ENCODE data around the gene PRMT1. TPM values are rescaled to one million over a fixed set of nuclear protein-coding genes. Genes with fewer than 3 reads are reported as not detected.

The PRMT1 gene
- total RNA-seq, 1 experiment from 2014 or later = 536 TPM

DNA sequence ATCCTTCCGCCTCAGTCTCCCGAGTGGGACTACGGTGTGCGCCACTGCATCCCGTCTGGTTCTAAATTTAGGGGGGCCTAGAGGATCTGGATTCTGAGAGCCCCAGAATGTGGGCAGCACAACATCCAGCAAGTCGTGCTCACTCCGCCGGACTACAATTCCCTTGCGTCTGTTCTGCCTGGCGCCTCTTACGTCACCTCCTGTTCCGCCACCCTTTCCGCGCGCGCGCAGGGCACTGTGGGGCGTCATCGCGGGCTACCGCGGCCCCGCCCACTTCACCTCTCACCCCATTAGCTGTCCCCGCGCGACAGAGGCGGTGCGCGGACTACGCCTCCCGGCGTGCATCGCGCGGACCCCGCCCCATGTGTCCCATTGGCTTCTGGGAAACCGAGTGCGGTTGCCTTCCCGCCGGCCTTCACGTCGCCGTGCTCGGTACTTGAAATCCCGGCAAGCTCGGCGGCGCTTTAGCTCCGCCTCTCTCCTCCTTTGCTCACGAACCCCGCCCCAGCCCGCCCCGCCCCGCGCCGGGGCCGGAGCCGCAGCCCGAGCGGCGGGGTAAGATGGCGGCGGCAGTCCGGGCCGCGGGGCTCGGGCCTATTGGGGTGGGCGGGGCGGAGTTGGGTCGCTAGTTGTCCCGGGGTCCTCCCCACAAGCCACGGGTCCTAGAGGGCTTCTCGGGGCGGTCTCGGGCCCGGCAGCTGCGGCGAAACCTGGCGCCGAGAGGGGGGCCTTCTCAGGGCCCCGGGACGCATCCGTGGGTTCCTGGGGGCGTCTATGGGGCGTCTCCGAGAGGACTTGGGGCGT, 35.2 kb upstream of the PRMT1 start, which contains the start of gene SCAF1:
SCAF1 (plus strand) TSS at position 522 of the 804 bp plus-strand sequence. CDS start 2,818 bp downstream, outside the sequence.
- no TSS peak for BruUV-seq (replicated peaks)
- ChIA-PET POLR2A (ENCODE audit: low non-redundant PET) (interaction anchor here (0.7 kb wide), 1 partner anchor 35 kb away, joined by 5 read pairs; the partner anchor contains the start of gene PRMT1), CTCF (interaction anchor here (0.5 to 0.6 kb wide), 2 partner anchors 81 to 458 kb away, joined by 3 to 6 read pairs; no protein-coding TSS in a partner anchor)
- DNase-seq (ENCODE audit: low spot score) = peak; percentile 100
- Histone ChIP-seq H3K4me3 (ENCODE audit: low read depth, low read length, poor library complexity, severe bottlenecking) (peak within 1 kb of the TSS; percentile 82), H3K27ac (ENCODE audit: low read depth, low read length, poor library complexity, severe bottlenecking) (peak within 1 kb of the TSS; percentile 98), H3K27me3 (replicated peaks; ENCODE audit: insufficient read depth, low read depth, low read length, poor library complexity) (no peaks in the 10 kb centered on the region), H3K36me3 (ENCODE audit: insufficient read depth, low read length, poor library complexity, severe bottlenecking) (peaks cover 20% of the 10 kb centered on the region), H3K4me1 (ENCODE audit: insufficient read depth, low read length, poor library complexity, severe bottlenecking) (peaks cover 40% of the 10 kb centered on the region), H3K9me3 (ENCODE audit: low read depth, low read length, poor library complexity, severe bottlenecking) (no peaks in the 10 kb centered on the region)
- intact Hi-C loops (cut with micrococcal nuclease; ENCODE audit: unreplicated experiment) = loop anchor here (2.0 kb wide), 1 partner anchor 49 kb away; no protein-coding TSS in a partner anchor
- TF ChIP-seq, protein P1, sequence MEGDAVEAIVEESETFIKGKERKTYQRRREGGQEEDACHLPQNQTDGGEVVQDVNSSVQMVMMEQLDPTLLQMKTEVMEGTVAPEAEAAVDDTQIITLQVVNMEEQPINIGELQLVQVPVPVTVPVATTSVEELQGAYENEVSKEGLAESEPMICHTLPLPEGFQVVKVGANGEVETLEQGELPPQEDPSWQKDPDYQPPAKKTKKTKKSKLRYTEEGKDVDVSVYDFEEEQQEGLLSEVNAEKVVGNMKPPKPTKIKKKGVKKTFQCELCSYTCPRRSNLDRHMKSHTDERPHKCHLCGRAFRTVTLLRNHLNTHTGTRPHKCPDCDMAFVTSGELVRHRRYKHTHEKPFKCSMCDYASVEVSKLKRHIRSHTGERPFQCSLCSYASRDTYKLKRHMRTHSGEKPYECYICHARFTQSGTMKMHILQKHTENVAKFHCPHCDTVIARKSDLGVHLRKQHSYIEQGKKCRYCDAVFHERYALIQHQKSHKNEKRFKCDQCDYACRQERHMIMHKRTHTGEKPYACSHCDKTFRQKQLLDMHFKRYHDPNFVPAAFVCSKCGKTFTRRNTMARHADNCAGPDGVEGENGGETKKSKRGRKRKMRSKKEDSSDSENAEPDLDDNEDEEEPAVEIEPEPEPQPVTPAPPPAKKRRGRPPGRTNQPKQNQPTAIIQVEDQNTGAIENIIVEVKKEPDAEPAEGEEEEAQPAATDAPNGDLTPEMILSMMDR (conservative IDR thresholded peaks at IDR 0.05; ENCODE audit: low read depth, low read length) = no peak
- TF ChIP-seq EZH2 (IDR thresholded peaks at IDR 0.05; ENCODE audit: borderline replicate concordance, low read depth, low read length, poor library complexity, severe bottlenecking) = no peak

DNA sequence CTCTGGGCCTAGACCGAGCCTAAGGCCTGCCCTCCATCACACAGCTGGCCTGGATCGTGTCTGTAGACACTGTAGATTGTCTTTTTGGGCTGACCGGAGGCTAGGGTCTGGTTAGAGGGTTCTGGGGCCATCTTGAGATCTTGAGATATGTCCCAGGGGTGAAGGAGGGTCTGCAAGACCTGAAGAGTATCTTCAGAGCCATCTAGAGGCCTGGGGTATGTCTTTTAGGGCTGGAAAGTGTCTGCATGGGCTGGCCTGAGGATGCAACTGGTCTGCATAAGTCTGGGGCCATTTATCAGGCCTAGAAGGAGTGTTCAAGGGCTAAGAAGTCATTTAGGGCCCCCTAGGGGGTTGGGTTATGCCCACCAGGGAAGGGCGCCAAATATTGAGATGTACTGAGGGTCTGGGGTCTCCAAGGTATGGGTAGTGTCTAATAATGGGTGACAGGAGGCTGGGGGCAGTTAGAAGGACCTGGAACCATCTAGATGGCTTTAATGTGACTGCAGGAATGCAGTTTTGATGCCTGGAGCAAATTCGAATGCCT, 34.5 kb upstream of the PRMT1 start:
- TF ChIP-seq, protein P1 (conservative IDR thresholded peaks at IDR 0.05; ENCODE audit: low read depth, low read length) = no peak
- no peak for TF ChIP-seq EZH2 (IDR thresholded peaks at IDR 0.05; ENCODE audit: borderline replicate concordance, low read depth, low read length, poor library complexity, severe bottlenecking)
- no peaks in the 10 kb centered on the region for H3K9me3 ChIP-seq (ENCODE audit: low read depth, low read length, poor library complexity, severe bottlenecking)
- no peaks in the 10 kb centered on the region for H3K27me3 ChIP-seq (replicated peaks; ENCODE audit: insufficient read depth, low read depth, low read length, poor library complexity)
- peak overlapping the region; percentile 82 for H3K4me3 ChIP-seq (ENCODE audit: low read depth, low read length, poor library complexity, severe bottlenecking)
- intact Hi-C loops (cut with micrococcal nuclease; ENCODE audit: unreplicated experiment) = no loop called here
- BruUV-seq (replicated peaks) = no TSS peak
- CTCF ChIA-PET = interaction anchor here (0.5 kb wide), 2 partner anchors 66 to 82 kb away, joined by 3 to 8 read pairs; no protein-coding TSS in a partner anchor
- peak; percentile 37 for DNase-seq (ENCODE audit: low spot score)
- H3K36me3 ChIP-seq (ENCODE audit: insufficient read depth, low read length, poor library complexity, severe bottlenecking) = peaks cover 25% of the 10 kb centered on the region
- H3K27ac ChIP-seq (ENCODE audit: low read depth, low read length, poor library complexity, severe bottlenecking) = peak overlapping the region; percentile 96
- POLR2A ChIA-PET (ENCODE audit: low non-redundant PET) = no interaction called here
- peaks cover 38% of the 10 kb centered on the region for H3K4me1 ChIP-seq (ENCODE audit: insufficient read depth, low read length, poor library complexity, severe bottlenecking)

DNA sequence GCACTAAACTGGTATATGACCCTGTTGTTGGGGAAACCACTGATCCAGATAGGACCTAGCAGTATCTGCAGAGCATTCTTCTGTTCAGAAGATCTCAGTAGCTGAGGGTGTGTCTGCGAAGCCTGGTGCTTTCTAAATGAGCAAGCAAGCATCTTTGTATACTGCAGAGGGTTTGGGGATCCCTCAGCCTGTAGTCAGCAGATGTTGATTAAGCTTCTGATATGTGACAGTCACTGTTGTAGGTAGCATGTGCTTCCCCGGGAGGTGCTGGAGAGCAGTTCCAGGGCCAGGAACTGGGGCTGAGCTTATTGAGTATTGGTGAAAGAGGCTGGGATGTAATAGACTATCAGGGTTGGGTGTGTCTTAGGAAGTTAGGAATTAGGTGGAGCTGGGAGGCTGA, 33.6 kb upstream of the PRMT1 start:
- H3K4me1 ChIP-seq (ENCODE audit: insufficient read depth, low read length, poor library complexity, severe bottlenecking) = peaks cover 30% of the 10 kb centered on the region
- no peaks in the 10 kb centered on the region for H3K9me3 ChIP-seq (ENCODE audit: low read depth, low read length, poor library complexity, severe bottlenecking)
- DNase-seq (ENCODE audit: low spot score) = no peak
- TF ChIP-seq EZH2 (IDR thresholded peaks at IDR 0.05; ENCODE audit: borderline replicate concordance, low read depth, low read length, poor library complexity, severe bottlenecking) = no peak
- TF ChIP-seq, protein P1 (conservative IDR thresholded peaks at IDR 0.05; ENCODE audit: low read depth, low read length) = no peak
- peak overlapping the region; percentile 1 for H3K27ac ChIP-seq (ENCODE audit: low read depth, low read length, poor library complexity, severe bottlenecking)
- CTCF ChIA-PET = interaction anchor here (1.2 kb wide), 1 partner anchor 29 kb away, joined by 3 read pairs; no protein-coding TSS in a partner anchor
- intact Hi-C loops (cut with micrococcal nuclease; ENCODE audit: unreplicated experiment) = no loop called here
- no peaks in the 10 kb centered on the region for H3K27me3 ChIP-seq (replicated peaks; ENCODE audit: insufficient read depth, low read depth, low read length, poor library complexity)
- peaks cover 25% of the 10 kb centered on the region for H3K36me3 ChIP-seq (ENCODE audit: insufficient read depth, low read length, poor library complexity, severe bottlenecking)
- POLR2A ChIA-PET (ENCODE audit: low non-redundant PET) = no interaction called here
- no TSS peak for BruUV-seq (replicated peaks)
- H3K4me3 ChIP-seq (ENCODE audit: low read depth, low read length, poor library complexity, severe bottlenecking) = peak overlapping the region; percentile 82
